Measurements from ENCODE around the gene SYCE1L. TPM values are rescaled to one million over a fixed set of nuclear protein-coding genes. Genes with fewer than 3 reads are reported as not detected.

The SYCE1L gene
- total and polyA plus RNA-seq, 4 donors = 0.51 to 0.69 TPM; not detected in 2

DNA sequence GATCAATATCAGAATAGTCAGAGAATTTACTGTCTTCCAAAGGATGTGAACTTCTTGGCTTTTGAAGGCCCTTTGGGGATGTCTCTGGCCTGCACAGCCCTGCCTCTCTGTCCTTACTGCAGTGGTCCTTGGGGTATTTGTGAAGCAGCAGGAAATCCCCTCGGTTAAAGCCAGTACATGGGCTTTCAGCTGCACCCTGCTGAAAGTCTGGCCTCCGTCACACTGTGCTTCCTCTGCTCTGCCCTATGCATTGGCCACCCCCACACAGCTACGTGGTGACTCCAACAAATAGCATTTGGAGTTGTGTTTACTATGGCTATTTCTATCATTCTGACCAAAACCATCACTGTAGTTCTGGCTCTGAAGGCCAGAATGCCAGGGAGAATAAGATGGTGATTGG lies 21.2 kb downstream of the SYCE1L start:
- Histone ChIP-seq H3K4me1 (ENCODE audit: control insufficient read depth in 4 of 4, insufficient read depth in 4 of 4, low read length in 3 of 4) (no peaks in the 10 kb centered on the region), H3K27ac (ENCODE audit: low read depth in 1 of 2, low read length in 2 of 2) (no peak overlapping the region), H3K27me3 (ENCODE audit: control insufficient read depth in 4 of 4, insufficient read depth in 4 of 4, low read length in 3 of 4) (no peaks in the 10 kb centered on the region), H3K4me3 (ENCODE audit: low read depth in 1 of 3, low read length in 3 of 3) (no peak overlapping the region), H3K9me3 (ENCODE audit: control insufficient read depth in 4 of 4, low read length in 3 of 4) (no peaks in the 10 kb centered on the region), H3K36me3 (ENCODE audit: control insufficient read depth in 4 of 4, insufficient read depth in 3 of 4, low read depth in 1 of 4, low read length in 3 of 4) (no peaks in the 10 kb centered on the region), H3K9ac (ENCODE audit: low read depth in 1 of 2, low read length in 2 of 2) (no peak overlapping the region)
- WGBS = 56% methylated on average over 3 of the region's 3 CpGs
- DNase-seq (ENCODE audit: low spot score) = no peak
- TF ChIP-seq HNF4A (conservative IDR thresholded peaks at IDR 0.05) (no peak), FOXA2 (IDR thresholded peaks at IDR 0.05) (no peak), RAD21 (IDR thresholded peaks at IDR 0.05) (no peak), YY1 (IDR thresholded peaks at IDR 0.05) (no peak), EGR1 (IDR thresholded peaks at IDR 0.05; ENCODE audit: low read depth in 2 of 2) (no peak), SP1 (IDR thresholded peaks at IDR 0.05) (no peak), TAF1 (conservative IDR thresholded peaks at IDR 0.05) (no peak), FOXA1 (IDR thresholded peaks at IDR 0.05) (no peak), RXRA (IDR thresholded peaks at IDR 0.05) (no peak)
- TF ChIP-seq, protein P1, sequence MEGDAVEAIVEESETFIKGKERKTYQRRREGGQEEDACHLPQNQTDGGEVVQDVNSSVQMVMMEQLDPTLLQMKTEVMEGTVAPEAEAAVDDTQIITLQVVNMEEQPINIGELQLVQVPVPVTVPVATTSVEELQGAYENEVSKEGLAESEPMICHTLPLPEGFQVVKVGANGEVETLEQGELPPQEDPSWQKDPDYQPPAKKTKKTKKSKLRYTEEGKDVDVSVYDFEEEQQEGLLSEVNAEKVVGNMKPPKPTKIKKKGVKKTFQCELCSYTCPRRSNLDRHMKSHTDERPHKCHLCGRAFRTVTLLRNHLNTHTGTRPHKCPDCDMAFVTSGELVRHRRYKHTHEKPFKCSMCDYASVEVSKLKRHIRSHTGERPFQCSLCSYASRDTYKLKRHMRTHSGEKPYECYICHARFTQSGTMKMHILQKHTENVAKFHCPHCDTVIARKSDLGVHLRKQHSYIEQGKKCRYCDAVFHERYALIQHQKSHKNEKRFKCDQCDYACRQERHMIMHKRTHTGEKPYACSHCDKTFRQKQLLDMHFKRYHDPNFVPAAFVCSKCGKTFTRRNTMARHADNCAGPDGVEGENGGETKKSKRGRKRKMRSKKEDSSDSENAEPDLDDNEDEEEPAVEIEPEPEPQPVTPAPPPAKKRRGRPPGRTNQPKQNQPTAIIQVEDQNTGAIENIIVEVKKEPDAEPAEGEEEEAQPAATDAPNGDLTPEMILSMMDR (IDR thresholded peaks at IDR 0.05; ENCODE audit: low read depth, low read length, missing input control) = no peak
- TF ChIP-seq, protein P2, sequence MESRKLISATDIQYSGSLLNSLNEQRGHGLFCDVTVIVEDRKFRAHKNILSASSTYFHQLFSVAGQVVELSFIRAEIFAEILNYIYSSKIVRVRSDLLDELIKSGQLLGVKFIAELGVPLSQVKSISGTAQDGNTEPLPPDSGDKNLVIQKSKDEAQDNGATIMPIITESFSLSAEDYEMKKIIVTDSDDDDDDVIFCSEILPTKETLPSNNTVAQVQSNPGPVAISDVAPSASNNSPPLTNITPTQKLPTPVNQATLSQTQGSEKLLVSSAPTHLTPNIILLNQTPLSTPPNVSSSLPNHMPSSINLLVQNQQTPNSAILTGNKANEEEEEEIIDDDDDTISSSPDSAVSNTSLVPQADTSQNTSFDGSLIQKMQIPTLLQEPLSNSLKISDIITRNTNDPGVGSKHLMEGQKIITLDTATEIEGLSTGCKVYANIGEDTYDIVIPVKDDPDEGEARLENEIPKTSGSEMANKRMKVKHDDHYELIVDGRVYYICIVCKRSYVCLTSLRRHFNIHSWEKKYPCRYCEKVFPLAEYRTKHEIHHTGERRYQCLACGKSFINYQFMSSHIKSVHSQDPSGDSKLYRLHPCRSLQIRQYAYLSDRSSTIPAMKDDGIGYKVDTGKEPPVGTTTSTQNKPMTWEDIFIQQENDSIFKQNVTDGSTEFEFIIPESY (IDR thresholded peaks at IDR 0.05) = no peak
- TF ChIP-seq, protein P3, sequence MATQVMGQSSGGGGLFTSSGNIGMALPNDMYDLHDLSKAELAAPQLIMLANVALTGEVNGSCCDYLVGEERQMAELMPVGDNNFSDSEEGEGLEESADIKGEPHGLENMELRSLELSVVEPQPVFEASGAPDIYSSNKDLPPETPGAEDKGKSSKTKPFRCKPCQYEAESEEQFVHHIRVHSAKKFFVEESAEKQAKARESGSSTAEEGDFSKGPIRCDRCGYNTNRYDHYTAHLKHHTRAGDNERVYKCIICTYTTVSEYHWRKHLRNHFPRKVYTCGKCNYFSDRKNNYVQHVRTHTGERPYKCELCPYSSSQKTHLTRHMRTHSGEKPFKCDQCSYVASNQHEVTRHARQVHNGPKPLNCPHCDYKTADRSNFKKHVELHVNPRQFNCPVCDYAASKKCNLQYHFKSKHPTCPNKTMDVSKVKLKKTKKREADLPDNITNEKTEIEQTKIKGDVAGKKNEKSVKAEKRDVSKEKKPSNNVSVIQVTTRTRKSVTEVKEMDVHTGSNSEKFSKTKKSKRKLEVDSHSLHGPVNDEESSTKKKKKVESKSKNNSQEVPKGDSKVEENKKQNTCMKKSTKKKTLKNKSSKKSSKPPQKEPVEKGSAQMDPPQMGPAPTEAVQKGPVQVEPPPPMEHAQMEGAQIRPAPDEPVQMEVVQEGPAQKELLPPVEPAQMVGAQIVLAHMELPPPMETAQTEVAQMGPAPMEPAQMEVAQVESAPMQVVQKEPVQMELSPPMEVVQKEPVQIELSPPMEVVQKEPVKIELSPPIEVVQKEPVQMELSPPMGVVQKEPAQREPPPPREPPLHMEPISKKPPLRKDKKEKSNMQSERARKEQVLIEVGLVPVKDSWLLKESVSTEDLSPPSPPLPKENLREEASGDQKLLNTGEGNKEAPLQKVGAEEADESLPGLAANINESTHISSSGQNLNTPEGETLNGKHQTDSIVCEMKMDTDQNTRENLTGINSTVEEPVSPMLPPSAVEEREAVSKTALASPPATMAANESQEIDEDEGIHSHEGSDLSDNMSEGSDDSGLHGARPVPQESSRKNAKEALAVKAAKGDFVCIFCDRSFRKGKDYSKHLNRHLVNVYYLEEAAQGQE (IDR thresholded peaks at IDR 0.05) = no peak

DNA sequence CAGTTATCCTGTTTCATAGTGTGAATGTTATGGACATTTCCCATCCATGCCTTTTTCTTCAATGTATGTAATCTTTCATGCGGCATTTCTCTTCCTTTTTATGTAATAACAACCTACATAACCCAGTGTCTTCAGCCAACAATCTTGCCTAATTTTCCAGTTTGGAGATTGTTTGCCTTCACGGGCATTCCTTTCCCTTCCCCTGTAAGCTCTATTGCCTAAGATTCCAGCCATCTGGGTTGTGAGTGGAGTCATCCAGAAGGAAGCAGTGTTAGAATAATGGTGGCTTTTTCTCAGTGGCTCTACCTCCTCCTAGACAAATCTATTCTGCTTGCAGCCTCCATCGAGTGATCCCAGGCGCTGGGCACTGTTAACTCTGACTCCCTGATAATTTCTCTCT lies 22.3 kb downstream of the SYCE1L start:
- TF ChIP-seq, protein P2 (IDR thresholded peaks at IDR 0.05) = no peak
- no peak for TF ChIP-seq EGR1 (IDR thresholded peaks at IDR 0.05; ENCODE audit: low read depth in 2 of 2)
- no peak for TF ChIP-seq HNF4A (conservative IDR thresholded peaks at IDR 0.05)
- TF ChIP-seq RXRA (IDR thresholded peaks at IDR 0.05) = no peak
- no peak for TF ChIP-seq FOXA1 (IDR thresholded peaks at IDR 0.05)
- TF ChIP-seq RAD21 (IDR thresholded peaks at IDR 0.05) = no peak
- TF ChIP-seq, protein P4, sequence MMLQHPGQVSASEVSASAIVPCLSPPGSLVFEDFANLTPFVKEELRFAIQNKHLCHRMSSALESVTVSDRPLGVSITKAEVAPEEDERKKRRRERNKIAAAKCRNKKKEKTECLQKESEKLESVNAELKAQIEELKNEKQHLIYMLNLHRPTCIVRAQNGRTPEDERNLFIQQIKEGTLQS (IDR thresholded peaks at IDR 0.05) = no peak
- TF ChIP-seq SP1 (IDR thresholded peaks at IDR 0.05) = no peak
- TF ChIP-seq, protein P1 (IDR thresholded peaks at IDR 0.05; ENCODE audit: low read depth, low read length, missing input control) = no peak
- no peak for TF ChIP-seq YY1 (IDR thresholded peaks at IDR 0.05)
- TF ChIP-seq HNF4G (IDR thresholded peaks at IDR 0.05) = no peak
- TF ChIP-seq, protein P5, sequence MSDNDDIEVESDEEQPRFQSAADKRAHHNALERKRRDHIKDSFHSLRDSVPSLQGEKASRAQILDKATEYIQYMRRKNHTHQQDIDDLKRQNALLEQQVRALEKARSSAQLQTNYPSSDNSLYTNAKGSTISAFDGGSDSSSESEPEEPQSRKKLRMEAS (IDR thresholded peaks at IDR 0.05) = no peak
- TF ChIP-seq FOXA2 (IDR thresholded peaks at IDR 0.05) = no peak
- TF ChIP-seq GABPA (IDR thresholded peaks at IDR 0.05 in 1 of 2, conservative IDR thresholded peaks at IDR 0.05 in 1 of 2) = no peak
- TF ChIP-seq NR2F2 (IDR thresholded peaks at IDR 0.05) = no peak
- TF ChIP-seq JUND (IDR thresholded peaks at IDR 0.05) = no peak
- no peaks in the 10 kb centered on the region for H3K4me1 ChIP-seq (ENCODE audit: control insufficient read depth in 4 of 4, insufficient read depth in 4 of 4, low read length in 3 of 4)
- no peak for DNase-seq (ENCODE audit: low spot score)
- no peaks in the 10 kb centered on the region for H3K36me3 ChIP-seq (ENCODE audit: control insufficient read depth in 4 of 4, insufficient read depth in 3 of 4, low read depth in 1 of 4, low read length in 3 of 4)
- no peaks in the 10 kb centered on the region for H3K9me3 ChIP-seq (ENCODE audit: control insufficient read depth in 4 of 4, low read length in 3 of 4)
- no peaks in the 10 kb centered on the region for H3K27me3 ChIP-seq (ENCODE audit: control insufficient read depth in 4 of 4, insufficient read depth in 4 of 4, low read length in 3 of 4)
- H3K4me3 ChIP-seq (ENCODE audit: low read depth in 1 of 3, low read length in 3 of 3) = no peak overlapping the region
- no peak overlapping the region for H3K9ac ChIP-seq (ENCODE audit: low read depth in 1 of 2, low read length in 2 of 2)
- WGBS = 93% methylated on average over 4 of the region's 4 CpGs
- H3K27ac ChIP-seq (ENCODE audit: low read depth in 1 of 2, low read length in 2 of 2) = no peak overlapping the region
